Heart left ventricle (tissue), 13 donors: Measurements from ENCODE around the gene PIGZ.

Source experiments
- POLR2A ChIP-seq, 2 donors: fragments of 450-650 bp; IDR thresholded peaks; one replicate each; pipeline ENCODE4 v1.6.1; 2017; ENCODE audit warnings: antibody characterized with exemption in 2 of 2, mild to moderate bottlenecking in 2 of 2, moderate library complexity in 2 of 2
- TF ChIP-seq, protein P1 (sequence below), 12 donors: fragments of 200-600 bp; sonication (generic) in 4 of 12; IDR thresholded peaks; one replicate each; pipeline versions ENCODE4 v1.5.0 to v1.8.0; 2018 to 2022; ENCODE audit warnings: antibody characterized with exemption in 12 of 12, mild to moderate bottlenecking in 5 of 12
- donor health status: ischemic (EF 13 %, LVEDD 7.1; RV severe dilation, severe dysfunction).
- donor health status: DM: no; HTN: yes; CAD: no.
- donor health status: DM: no; HTN: no; CAD: no.
- donor health status: ischemic (EF 25% LVEDD 6.9; RV normal size, moderate dysfunction).
- donor health status: ischemic (EF 25% LVEDD 5.7; RV mildly dilated, moderate dysfunction).
- donor health status: ischemic (EF 35%, LVEDD 5.7; RV mildly dilated, moderate dysfunction).
- donor health status: nonischemic (EF 11% LVEDD 7.7; RV severe dilation, severe dysfunction).
- donor health status: DM: yes; HTN: yes; CAD: no.
- donor health status: PGD.
- donor health status: ischemic (EF 29% LVEDD 5.4; RV normal size, mild dysfunction).
- donor health status: nonischemic (EF 23%, LVEDD 6.1; RV moderate dilation, normal function).

DNA sequence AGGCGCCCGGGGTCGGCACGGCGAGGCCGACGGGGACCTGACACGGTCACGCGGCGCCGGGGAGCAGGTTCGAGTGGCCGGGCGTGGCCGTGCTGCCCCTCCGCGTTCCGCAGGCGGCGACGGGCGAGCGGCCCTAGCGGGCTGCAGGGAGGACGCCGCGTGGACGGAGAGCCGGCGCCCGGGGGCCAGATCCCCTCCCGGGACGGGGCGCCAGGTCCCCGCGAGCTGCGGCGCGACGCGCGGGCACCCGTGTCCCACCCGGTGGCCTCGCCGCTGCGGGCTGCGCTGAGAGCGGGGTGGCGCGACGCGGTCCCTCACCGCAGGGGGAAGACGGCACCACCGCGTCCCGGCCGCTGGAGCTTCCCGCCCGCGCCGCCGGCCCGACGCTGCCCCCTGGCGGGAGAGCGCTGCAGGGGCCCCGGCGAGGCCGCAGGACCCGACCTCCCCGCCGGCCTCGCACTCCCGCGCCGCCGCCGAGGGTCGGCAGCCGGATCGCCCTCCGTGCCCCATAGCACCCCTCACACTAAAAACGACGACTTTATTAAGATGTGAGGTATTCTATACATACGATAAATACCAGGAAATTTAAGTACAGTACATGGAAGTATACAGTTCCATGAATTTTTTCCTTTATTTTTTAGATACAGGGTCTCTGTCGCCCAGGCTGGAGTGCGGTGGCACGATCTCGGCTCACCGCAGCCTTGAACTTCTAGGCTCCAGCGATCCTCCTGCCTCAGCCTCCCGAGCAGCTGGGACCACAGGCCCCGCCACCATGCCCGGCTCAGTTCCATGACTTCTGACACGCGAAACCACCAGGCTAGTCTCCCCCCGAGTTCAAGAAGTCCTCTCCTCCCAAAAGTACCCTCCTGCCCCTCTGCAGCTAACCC is 1.3 kb upstream of the PIGZ start:
- TF ChIP-seq, protein P1, sequence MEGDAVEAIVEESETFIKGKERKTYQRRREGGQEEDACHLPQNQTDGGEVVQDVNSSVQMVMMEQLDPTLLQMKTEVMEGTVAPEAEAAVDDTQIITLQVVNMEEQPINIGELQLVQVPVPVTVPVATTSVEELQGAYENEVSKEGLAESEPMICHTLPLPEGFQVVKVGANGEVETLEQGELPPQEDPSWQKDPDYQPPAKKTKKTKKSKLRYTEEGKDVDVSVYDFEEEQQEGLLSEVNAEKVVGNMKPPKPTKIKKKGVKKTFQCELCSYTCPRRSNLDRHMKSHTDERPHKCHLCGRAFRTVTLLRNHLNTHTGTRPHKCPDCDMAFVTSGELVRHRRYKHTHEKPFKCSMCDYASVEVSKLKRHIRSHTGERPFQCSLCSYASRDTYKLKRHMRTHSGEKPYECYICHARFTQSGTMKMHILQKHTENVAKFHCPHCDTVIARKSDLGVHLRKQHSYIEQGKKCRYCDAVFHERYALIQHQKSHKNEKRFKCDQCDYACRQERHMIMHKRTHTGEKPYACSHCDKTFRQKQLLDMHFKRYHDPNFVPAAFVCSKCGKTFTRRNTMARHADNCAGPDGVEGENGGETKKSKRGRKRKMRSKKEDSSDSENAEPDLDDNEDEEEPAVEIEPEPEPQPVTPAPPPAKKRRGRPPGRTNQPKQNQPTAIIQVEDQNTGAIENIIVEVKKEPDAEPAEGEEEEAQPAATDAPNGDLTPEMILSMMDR (IDR thresholded peaks at IDR 0.05): peak; percentile 37 to 98 (median 86)
- peak in 1 of 2 donors; percentile 11 for TF ChIP-seq POLR2A (IDR thresholded peaks at IDR 0.05)
